ENCODE data around the gene MCRIP1.

- TF ChIP-seq NFIC (IDR thresholded peaks at IDR 0.05): no peak
- TF ChIP-seq CEBPB (IDR thresholded peaks at IDR 0.05): no peak
- no peak for TF ChIP-seq CREB1 (IDR thresholded peaks at IDR 0.05; ENCODE audit: low read depth)
- TF ChIP-seq TAF1 (IDR thresholded peaks at IDR 0.05; ENCODE audit: low read depth): no peak
- no peak for TF ChIP-seq YY1 (IDR thresholded peaks at IDR 0.05; ENCODE audit: low read depth)
- no peak for TF ChIP-seq MAX (IDR thresholded peaks at IDR 0.05)
- no peak for TF ChIP-seq TEAD4 (IDR thresholded peaks at IDR 0.05)
- no peak for TF ChIP-seq EP300 (IDR thresholded peaks at IDR 0.05; ENCODE audit: borderline replicate concordance)
- no peak for TF ChIP-seq REST (IDR thresholded peaks at IDR 0.05; ENCODE audit: low read depth)
- no peak for TF ChIP-seq ZBTB7A (IDR thresholded peaks at IDR 0.05; ENCODE audit: low read depth)
Measured at GRCh38 chr17:81863833-81864768, 31.0 kb upstream of the MCRIP1 start.

All from Ishikawa (cell line).